ENCODE results near the gene SYNE1.

SYNE1 gene

DNA sequence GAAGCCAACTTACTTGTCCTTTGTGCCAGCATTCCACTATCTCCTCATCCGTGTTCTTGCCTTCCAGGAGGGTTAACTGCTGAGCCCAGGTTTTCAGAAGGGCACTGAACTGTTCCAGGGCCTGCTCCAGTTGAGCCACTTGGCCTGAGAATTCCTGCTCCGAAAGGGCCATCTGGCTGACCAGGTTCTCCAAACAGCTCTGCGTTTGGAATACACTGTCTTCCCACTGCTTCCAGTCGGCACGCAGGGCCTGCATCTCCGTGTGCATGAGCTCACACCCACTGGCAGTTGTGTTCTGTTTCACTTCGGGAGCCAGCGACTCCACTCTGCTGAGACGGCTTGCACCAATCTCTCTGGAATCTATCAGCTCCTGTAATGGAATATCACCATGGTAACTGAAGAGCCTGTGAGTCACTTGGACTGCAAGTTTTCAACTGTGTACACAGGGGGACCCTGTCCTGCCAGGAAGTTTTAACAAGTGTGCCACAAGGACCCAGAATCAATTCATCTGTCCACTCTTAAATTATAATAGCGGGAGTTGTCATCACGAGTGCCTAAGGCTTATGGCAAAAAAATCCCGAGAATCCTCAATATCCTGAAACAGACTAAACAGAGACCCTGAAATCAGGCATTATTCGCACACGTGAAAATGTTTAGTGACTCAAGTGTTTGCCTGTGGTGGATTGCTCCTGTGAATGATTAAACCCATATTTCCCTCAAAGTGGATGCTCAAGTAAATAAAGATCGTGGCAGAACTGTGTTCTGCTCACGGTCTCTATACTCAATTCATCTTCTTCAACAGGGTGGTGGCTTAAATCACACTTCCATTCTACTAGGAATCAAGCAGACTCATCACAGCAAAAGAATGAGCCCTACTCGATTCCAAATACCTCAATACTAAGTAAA is 255.9 kb downstream of the SYNE1 start:
- no peaks in the 10 kb centered on the region for H3K36me3 Mint-ChIP-seq (ENCODE audit: low read depth)
- no peak overlapping the region for H3K27ac Mint-ChIP-seq
- H3K4me3 Mint-ChIP-seq, result no peak overlapping the region
- no peaks in the 10 kb centered on the region for H3K4me1 Mint-ChIP-seq (ENCODE audit: low read depth)
- no peaks in the 10 kb centered on the region for H3K9me3 Mint-ChIP-seq
- H3K27me3 Mint-ChIP-seq (ENCODE audit: low read depth), result peaks cover 26% of the 10 kb centered on the region

DNA sequence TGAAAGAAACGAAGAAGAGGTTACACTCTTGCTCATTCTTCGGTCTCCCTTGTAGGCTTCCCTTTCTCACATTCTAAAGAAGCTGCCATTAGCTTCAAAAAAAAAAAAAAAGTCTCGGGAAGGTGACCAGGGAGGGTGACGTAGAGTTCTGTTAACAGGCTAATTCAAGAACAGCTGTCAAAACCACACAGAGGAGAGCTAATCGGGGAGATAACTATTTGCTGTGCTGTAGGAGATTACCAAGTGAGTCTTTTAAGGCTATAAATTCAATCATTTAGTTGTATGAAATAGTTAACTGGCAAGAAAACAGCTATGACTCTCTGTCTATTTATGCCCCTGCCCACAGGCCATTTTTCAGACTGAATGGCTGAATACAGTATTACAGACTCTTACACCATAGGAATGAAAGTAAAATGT is 256.8 kb downstream of the SYNE1 start:
- Mint-ChIP-seq H3K4me3 (no peak overlapping the region), H3K27ac (no peak overlapping the region), H3K4me1 (ENCODE audit: low read depth) (no peaks in the 10 kb centered on the region), H3K27me3 (ENCODE audit: low read depth) (peaks cover 26% of the 10 kb centered on the region), H3K9me3 (no peaks in the 10 kb centered on the region), H3K36me3 (ENCODE audit: low read depth) (no peaks in the 10 kb centered on the region)

DNA sequence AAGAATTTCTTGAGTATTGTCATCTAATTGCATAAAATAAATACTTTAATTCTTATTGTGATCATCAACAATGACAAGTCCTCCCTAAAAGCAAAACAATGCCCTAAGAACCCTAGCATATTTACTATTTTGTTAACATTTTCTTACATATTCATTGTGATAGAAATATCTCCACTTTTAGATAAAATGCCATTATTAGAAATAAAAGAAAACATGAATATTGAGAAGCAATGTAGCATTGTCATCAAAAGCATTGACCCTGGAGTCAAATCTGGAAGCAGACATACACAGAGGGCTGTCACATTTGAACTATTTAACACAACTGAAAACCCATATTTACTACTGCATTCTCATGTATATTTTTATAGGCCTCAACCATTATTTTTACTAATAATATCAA is 257.7 kb downstream of the SYNE1 start:
- Mint-ChIP-seq H3K27me3 (ENCODE audit: low read depth) (peaks cover 24% of the 10 kb centered on the region), H3K4me3 (no peak overlapping the region), H3K36me3 (ENCODE audit: low read depth) (no peaks in the 10 kb centered on the region), H3K27ac (no peak overlapping the region), H3K9me3 (no peaks in the 10 kb centered on the region), H3K4me1 (ENCODE audit: low read depth) (no peaks in the 10 kb centered on the region)

DNA sequence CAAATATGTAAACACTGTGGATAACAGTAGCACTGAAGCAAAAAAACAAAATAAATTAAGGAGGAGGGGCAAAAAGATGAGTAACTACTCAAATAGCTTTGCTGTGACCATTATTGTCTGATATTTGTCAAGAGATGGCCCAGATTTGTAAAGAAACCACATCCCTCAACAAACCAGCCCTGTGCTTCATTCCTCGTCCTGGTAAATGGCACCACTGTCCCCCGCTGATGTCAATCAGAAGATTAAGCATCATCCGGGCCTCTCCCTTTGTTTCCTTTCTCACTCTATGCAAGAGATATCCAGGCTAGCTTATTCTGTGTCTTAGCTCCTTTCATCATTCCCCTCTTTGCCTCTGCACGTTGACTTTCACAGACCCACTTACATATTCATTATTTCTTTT is 259.0 kb downstream of the SYNE1 start:
- no peaks in the 10 kb centered on the region for H3K36me3 Mint-ChIP-seq (ENCODE audit: low read depth)
- H3K4me1 Mint-ChIP-seq (ENCODE audit: low read depth), result no peaks in the 10 kb centered on the region
- no peak overlapping the region for H3K4me3 Mint-ChIP-seq
- no peaks in the 10 kb centered on the region for H3K9me3 Mint-ChIP-seq
- H3K27me3 Mint-ChIP-seq (ENCODE audit: low read depth), result peaks cover 12% of the 10 kb centered on the region
- H3K27ac Mint-ChIP-seq, result no peak overlapping the region

DNA sequence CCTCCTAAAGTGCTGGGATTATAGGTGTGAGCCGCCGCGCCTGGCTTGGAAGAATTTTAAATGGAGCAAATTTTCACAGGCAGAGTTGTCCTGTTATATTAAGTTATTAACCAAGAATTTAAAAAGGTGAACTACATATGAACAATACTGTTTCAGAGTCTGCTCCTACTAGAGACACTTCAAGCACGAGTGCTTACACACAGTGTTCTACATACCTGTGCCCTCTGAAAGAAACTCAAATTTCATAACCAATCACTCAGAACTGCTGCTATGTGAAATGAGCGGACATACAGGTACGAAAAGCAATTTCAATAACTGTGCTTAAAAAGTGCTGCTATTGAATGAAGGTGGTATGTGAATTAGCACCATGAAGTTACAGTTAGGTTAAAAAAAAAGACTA is 262.0 kb downstream of the SYNE1 start:
- H3K9me3 Mint-ChIP-seq, result no peaks in the 10 kb centered on the region
- H3K27me3 Mint-ChIP-seq (ENCODE audit: low read depth), result peaks cover 13% of the 10 kb centered on the region
- no peaks in the 10 kb centered on the region for H3K36me3 Mint-ChIP-seq (ENCODE audit: low read depth)
- no peak overlapping the region for H3K4me3 Mint-ChIP-seq
- H3K27ac Mint-ChIP-seq, result no peak overlapping the region
- H3K4me1 Mint-ChIP-seq (ENCODE audit: low read depth), result no peaks in the 10 kb centered on the region

DNA sequence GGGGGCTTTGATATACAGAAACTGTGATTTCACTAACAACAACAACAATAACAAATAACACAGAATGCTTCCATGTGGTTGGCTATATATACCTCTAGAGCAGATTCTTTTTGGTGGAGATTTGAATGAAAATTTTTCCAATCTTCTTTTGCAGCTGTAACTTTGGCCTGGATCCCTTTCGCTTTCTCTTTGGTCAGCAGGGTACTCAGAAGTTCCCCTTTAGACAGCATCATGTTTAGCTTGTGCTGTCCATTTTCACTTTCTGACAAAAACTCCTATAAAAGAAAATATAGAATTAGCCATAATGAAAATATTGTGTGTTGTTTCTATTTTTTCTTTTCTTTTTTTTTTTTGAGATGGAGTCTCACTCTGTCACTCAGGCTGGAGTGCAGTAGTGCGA is 264.2 kb downstream of the SYNE1 start:
- Mint-ChIP-seq H3K36me3 (ENCODE audit: low read depth) (no peaks in the 10 kb centered on the region), H3K9me3 (no peaks in the 10 kb centered on the region), H3K27me3 (ENCODE audit: low read depth) (peaks cover 7% of the 10 kb centered on the region), H3K27ac (no peak overlapping the region), H3K4me1 (ENCODE audit: low read depth) (no peaks in the 10 kb centered on the region), H3K4me3 (no peak overlapping the region)

DNA sequence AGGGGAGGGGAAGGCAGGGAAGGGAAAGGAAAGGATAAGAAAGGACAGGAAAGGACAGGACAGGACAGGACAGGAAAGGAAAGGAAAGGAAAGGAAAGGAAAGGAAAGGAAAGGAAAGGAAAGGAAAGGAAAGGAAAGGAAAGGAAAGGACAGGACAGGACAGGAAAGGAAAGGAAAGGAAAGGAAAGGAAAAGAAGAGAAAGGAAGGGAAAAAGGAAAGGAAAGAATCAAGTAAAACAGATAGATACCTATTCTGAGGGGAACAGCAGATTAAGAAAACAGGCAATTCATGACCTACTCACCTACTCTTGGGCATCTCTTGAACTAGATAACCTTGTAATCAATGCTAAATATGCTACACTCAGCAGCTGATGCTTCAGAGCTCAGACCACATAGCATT is 265.4 kb downstream of the SYNE1 start:
- no peaks in the 10 kb centered on the region for H3K4me1 Mint-ChIP-seq (ENCODE audit: low read depth)
- no peak overlapping the region for H3K4me3 Mint-ChIP-seq
- H3K9me3 Mint-ChIP-seq, result no peaks in the 10 kb centered on the region
- peaks cover 13% of the 10 kb centered on the region for H3K27me3 Mint-ChIP-seq (ENCODE audit: low read depth)
- H3K27ac Mint-ChIP-seq, result no peak overlapping the region
- H3K36me3 Mint-ChIP-seq (ENCODE audit: low read depth), result no peaks in the 10 kb centered on the region

DNA sequence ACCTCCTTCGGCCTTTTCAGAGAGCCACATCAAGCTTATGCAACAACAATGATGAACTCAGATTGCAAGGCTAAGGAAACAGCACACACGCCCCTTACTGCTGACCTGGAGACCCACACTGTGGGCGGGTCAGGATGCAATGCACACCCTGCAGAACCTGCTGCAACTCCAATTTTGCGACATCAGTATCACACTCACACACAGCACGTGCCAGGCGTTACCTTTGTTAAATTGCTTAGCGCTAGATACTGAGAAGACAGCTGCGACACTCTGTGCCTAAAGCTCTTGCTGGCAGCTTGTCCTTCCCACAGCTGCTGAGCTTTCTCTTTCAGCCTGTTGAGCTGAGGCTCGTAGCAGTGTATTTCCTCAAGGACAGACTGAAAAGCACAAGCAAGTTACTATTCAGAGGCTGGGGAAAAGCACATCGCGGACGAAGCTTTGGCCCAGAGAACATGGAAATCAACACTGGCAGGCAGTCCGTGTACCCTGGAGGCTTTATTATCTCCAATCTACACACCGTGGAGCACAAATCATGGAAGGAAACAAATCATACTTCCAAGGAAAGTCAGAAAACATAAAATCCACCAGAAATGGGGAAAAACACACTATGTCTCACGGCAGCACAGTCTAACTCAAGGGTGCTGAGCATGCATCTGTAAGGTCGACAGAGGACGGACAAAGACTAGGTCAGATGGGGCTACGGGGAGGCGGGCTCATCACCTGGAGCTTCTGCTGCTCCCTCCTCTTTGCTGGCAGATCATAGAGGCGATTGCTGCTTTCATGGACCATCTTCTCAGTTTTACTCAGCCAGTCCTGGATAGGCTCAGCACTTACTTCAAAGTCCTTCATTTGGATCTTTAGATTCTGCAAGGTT is 268.2 kb downstream of the SYNE1 start:
- Mint-ChIP-seq H3K4me3 (no peak overlapping the region), H3K36me3 (ENCODE audit: low read depth) (no peaks in the 10 kb centered on the region), H3K4me1 (ENCODE audit: low read depth) (no peaks in the 10 kb centered on the region), H3K27me3 (ENCODE audit: low read depth) (peaks cover 13% of the 10 kb centered on the region), H3K27ac (no peak overlapping the region), H3K9me3 (no peaks in the 10 kb centered on the region)

DNA sequence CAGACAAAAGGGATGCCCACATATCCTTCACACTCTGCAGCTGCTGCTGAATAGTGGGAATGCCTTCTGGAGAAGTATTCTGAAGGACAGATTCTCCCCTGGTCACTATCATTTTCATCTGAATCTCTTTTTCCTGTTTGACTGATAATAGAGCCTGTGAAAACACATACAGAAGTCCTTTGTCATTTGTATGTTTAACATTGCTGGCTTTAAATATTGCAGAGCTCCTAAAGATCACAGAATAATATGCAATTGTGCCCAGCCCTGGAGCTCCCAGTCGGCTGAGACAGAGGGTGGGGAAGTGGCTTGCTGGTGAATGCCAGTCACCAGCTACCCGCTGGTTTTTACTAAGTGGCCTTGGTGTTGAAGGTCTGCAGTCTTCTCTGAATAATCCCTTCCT is 272.3 kb downstream of the SYNE1 start:
- H3K4me1 Mint-ChIP-seq (ENCODE audit: low read depth), result no peaks in the 10 kb centered on the region
- H3K36me3 Mint-ChIP-seq (ENCODE audit: low read depth), result no peaks in the 10 kb centered on the region
- no peaks in the 10 kb centered on the region for H3K9me3 Mint-ChIP-seq
- H3K27ac Mint-ChIP-seq, result no peak overlapping the region
- no peak overlapping the region for H3K4me3 Mint-ChIP-seq
- peaks cover 6% of the 10 kb centered on the region for H3K27me3 Mint-ChIP-seq (ENCODE audit: low read depth)

DNA sequence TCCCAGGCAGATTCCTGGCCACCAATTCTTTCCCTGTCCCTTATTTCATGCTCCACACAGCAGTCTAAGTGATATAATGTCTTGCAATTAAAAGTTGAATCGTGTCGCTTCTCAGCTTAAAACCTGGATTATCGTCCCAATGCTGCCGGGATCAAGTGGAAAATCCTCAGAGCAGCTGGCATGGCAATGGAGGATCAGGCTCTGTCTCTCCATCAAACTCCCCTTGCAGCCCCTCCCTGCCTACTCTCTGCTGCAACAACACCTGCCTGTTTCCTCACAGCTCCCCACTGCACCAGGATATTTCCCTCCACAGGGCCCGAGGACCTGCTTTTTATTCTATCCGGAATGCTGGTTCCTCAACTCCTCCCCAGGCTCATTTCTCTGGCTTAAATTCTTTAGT is 277.1 kb downstream of the SYNE1 start:
- no peak overlapping the region for H3K4me3 Mint-ChIP-seq
- no peaks in the 10 kb centered on the region for H3K27me3 Mint-ChIP-seq (ENCODE audit: low read depth)
- no peak overlapping the region for H3K27ac Mint-ChIP-seq
- H3K4me1 Mint-ChIP-seq (ENCODE audit: low read depth), result no peaks in the 10 kb centered on the region
- H3K36me3 Mint-ChIP-seq (ENCODE audit: low read depth), result no peaks in the 10 kb centered on the region
- H3K9me3 Mint-ChIP-seq, result no peaks in the 10 kb centered on the region

DNA sequence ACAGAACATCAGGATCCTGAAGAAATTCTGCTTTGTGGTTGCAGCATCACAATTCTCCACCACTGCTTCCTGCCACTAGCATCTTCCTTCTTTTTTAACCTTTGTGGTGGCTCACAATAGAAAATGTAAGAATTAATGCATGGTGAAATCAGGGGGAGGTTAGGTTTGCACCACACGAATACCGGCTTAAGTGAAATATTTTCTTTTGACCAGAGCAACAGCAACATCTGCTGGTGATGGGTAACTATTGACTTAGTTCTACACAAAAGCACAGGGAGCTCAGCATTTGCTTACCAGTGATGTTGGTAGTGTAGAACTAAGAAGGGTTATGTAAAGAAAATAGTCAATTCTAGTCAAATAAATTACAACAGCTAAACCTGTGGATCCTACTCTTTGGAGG is 280.5 kb downstream of the SYNE1 start:
- Mint-ChIP-seq H3K27ac (no peak overlapping the region), H3K27me3 (ENCODE audit: low read depth) (no peaks in the 10 kb centered on the region), H3K36me3 (ENCODE audit: low read depth) (no peaks in the 10 kb centered on the region), H3K4me1 (ENCODE audit: low read depth) (no peaks in the 10 kb centered on the region), H3K9me3 (no peaks in the 10 kb centered on the region), H3K4me3 (no peak overlapping the region)

DNA sequence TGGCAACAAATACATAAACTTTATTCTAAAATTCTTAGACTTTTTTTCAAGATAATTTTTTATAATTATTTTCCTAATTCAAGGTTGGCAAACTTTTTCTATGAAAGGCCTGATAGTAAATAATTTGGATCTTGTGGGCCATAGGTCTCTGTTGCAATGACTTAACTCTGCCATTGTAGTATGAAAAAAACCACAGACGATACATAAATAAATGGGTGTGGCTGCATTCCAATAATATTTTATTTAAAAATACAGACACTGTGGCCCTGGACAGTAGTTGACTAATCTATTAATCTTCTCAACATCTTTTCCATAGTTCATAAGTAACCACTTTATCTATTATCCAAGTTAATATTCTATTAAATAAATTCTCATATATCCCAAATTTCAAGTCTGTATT is 281.1 kb downstream of the SYNE1 start:
- Mint-ChIP-seq H3K4me1 (ENCODE audit: low read depth) (no peaks in the 10 kb centered on the region), H3K36me3 (ENCODE audit: low read depth) (no peaks in the 10 kb centered on the region), H3K27ac (no peak overlapping the region), H3K9me3 (no peaks in the 10 kb centered on the region), H3K27me3 (ENCODE audit: low read depth) (no peaks in the 10 kb centered on the region), H3K4me3 (no peak overlapping the region)

DNA sequence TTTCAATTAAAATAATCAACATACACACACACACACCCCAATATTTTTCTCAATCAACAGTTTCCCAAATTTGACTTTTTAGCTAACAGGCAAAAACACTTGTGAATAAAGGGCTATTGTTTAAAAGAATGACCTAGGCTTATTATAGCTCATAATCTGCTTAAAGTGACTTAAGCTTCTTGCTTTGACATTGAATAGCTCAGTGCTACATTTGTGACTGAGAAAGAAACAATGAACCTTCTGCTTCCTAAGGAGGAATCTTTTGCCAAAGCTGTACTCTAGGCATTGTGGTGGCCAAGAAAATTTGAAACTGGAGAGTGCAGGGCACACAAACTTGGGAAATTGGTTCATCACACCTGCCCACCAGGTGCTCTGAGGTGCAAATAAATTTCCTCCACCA is 282.0 kb downstream of the SYNE1 start:
- H3K9me3 Mint-ChIP-seq, result no peaks in the 10 kb centered on the region
- H3K36me3 Mint-ChIP-seq (ENCODE audit: low read depth), result no peaks in the 10 kb centered on the region
- H3K4me3 Mint-ChIP-seq, result no peak overlapping the region
- H3K4me1 Mint-ChIP-seq (ENCODE audit: low read depth), result no peaks in the 10 kb centered on the region
- H3K27ac Mint-ChIP-seq, result no peak overlapping the region
- H3K27me3 Mint-ChIP-seq (ENCODE audit: low read depth), result no peaks in the 10 kb centered on the region

DNA sequence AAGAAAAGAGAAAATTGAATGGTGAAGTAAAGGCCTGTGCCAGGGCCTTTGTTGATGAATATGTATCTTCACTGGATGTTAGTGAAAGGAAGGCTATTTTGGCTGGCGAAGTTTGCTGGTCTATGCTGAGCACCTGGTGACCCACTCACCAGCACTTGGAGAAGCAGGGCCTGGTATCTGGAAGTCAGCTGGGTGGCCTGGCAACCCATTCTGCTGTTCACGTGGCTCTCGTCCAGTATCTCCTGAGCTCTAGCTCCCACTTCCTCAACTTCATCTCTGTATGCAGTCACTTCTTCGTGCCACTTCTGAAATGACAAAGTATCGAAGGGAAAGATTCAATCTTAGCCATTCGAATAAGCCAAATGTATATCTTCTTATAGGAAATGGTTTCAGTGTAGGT is 283.7 kb downstream of the SYNE1 start:
- no peaks in the 10 kb centered on the region for H3K4me1 Mint-ChIP-seq (ENCODE audit: low read depth)
- no peaks in the 10 kb centered on the region for H3K27me3 Mint-ChIP-seq (ENCODE audit: low read depth)

DNA sequence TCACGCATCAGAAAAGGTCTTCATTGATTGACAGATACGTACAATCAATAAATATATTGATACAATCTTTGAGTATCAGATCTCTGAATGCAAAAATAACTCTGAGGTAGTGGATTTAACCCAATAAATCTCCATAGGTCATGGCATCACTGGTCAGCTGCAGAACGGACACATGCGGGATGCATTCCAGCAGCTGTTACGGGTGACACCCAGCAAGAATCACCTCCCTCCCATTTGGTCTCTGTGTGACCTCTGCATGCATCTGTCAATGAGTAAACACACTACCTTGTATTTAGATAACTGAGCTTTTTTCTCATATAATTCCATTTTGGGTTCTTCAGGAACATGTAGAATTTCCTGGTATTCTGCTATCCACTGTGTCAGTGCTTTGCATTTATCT is 285.4 kb downstream of the SYNE1 start:
- Mint-ChIP-seq H3K4me3 (no peak overlapping the region), H3K27me3 (ENCODE audit: low read depth) (no peaks in the 10 kb centered on the region), H3K4me1 (ENCODE audit: low read depth) (no peaks in the 10 kb centered on the region), H3K27ac (no peak overlapping the region), H3K9me3 (no peaks in the 10 kb centered on the region), H3K36me3 (ENCODE audit: low read depth) (no peaks in the 10 kb centered on the region)

More for the DNA sequence above, 283.7 kb downstream of the SYNE1 start:
- Mint-ChIP-seq H3K27ac (no peak overlapping the region), H3K36me3 (ENCODE audit: low read depth) (no peaks in the 10 kb centered on the region), H3K4me3 (no peak overlapping the region), H3K9me3 (no peaks in the 10 kb centered on the region)

Data from T-helper 1 cell treated with Interleukin-12 subunit alpha and Interleukin-12 subunit beta and Interleukin-4 antibody, amounts not matched to agents 30 μg/mL and 1 μg/mL, for 36 hours (primary cell).